Bronchial epithelial cell (primary cell): ENCODE data around the gene KLK11. TPM values are rescaled to one million over a fixed set of nuclear protein-coding genes. Genes with fewer than 3 reads are reported as not detected.
"Not testable (repeated sequence)": the region's sequence is repeated elsewhere in the genome, so short reads cannot be mapped to it uniquely, and the experiment has no call there.

Source experiments
- DNase-seq: peaks from one replicate; pipeline ENCODE4 v3.0.0-alpha.2; 2010; ENCODE audit warnings: low read depth
- FAIRE-seq: peaks from 2 replicates; lab custom pipeline; 2011; peaks lifted over from hg19 to GRCh38; lab: Jason Lieb, UNC
- H3K27me3 ChIP-seq: 2 replicates; pipeline ENCODE4 v1.5.1; 2011; ENCODE audit warnings: low read length; ENCODE audit not compliant: control insufficient read depth, insufficient read depth
- H3K36me3 ChIP-seq: 2 replicates; pipeline ENCODE4 v1.5.1; 2011; ENCODE audit warnings: low read length; ENCODE audit not compliant: control insufficient read depth, insufficient read depth
- H3K4me3 ChIP-seq: 2 replicates; pipeline ENCODE4 v1.5.1; 2011; ENCODE audit warnings: mild to moderate bottlenecking, low read depth, low read length, control low read depth
- total RNA-seq: library from RNA; depleted of rRNA; stranded (reverse); fragments of >200 nt; gene quantifications from 2 replicates; pipeline ENCODE4 v1.2.1, GENCODE V29; 2014
- TF ChIP-seq, protein P1 (sequence below): IDR thresholded peaks from 2 replicates; pipeline ENCODE4 v1.5.1; 2011; ENCODE audit warnings: mild to moderate bottlenecking, moderate library complexity, low read length, control low read depth, inconsistent platforms; ENCODE audit not compliant: insufficient read depth, severe bottlenecking

The KLK11 gene
- total RNA-seq, 1 donor from 2014 or later, result 1.6 TPM

DNA sequence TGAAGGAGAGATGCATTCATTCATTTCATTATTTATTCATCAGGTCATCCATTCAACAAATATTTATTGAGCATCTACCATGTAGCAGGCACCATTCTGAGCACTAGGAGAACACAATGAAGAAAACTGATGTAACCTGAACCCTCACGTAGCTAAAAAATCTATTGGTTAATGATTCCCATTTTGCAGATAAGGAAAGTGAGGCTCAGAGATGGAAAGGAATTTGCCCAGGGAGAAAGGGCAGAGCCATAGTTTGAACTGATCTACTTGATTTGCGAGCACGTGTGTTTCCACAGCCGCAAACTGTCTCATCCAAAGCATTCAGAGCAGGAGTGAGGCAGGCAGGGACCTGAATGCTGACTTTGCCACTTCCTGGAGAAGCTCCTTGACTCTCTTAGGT lies 27.7 kb downstream of the KLK11 start:
- H3K36me3 ChIP-seq, result no peaks in the 10 kb centered on the region
- FAIRE-seq, result no peak
- H3K4me3 ChIP-seq, result no peak overlapping the region
- no peaks in the 10 kb centered on the region for H3K27me3 ChIP-seq
- no peak for DNase-seq
- TF ChIP-seq, protein P1, sequence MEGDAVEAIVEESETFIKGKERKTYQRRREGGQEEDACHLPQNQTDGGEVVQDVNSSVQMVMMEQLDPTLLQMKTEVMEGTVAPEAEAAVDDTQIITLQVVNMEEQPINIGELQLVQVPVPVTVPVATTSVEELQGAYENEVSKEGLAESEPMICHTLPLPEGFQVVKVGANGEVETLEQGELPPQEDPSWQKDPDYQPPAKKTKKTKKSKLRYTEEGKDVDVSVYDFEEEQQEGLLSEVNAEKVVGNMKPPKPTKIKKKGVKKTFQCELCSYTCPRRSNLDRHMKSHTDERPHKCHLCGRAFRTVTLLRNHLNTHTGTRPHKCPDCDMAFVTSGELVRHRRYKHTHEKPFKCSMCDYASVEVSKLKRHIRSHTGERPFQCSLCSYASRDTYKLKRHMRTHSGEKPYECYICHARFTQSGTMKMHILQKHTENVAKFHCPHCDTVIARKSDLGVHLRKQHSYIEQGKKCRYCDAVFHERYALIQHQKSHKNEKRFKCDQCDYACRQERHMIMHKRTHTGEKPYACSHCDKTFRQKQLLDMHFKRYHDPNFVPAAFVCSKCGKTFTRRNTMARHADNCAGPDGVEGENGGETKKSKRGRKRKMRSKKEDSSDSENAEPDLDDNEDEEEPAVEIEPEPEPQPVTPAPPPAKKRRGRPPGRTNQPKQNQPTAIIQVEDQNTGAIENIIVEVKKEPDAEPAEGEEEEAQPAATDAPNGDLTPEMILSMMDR, result no peak

GRCh38 chr19:50998061-50998460 lies 28.4 kb downstream of the KLK11 start:
- H3K4me3 ChIP-seq, result no peak overlapping the region
- FAIRE-seq, result no peak
- DNase-seq, result no peak
- no peaks in the 10 kb centered on the region for H3K27me3 ChIP-seq
- no peaks in the 10 kb centered on the region for H3K36me3 ChIP-seq
- TF ChIP-seq, protein P1, result no peak

DNA sequence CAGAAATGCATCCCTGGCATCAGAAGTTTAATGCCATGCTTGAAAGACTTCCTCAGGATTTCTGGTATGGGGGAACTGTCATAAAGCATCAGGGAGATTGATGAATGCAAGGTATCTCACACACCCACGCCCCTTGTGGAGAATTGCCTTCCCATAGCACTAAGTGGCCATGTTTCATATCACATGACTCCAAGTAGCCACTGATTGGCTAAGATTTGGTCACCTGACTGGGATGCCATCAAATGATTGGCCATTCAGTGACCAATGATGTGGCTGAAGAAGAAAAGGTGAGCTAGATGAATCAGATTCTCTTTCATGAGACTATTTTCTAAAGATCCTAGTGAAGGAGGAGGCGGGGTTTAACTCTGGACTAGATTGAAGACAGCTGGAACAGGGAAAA lies 32.3 kb downstream of the KLK11 start:
- H3K27me3 ChIP-seq, result no peaks in the 10 kb centered on the region
- FAIRE-seq, result no peak
- TF ChIP-seq, protein P1, result no peak
- no peak overlapping the region for H3K4me3 ChIP-seq
- no peaks in the 10 kb centered on the region for H3K36me3 ChIP-seq
- DNase-seq, result no peak

DNA sequence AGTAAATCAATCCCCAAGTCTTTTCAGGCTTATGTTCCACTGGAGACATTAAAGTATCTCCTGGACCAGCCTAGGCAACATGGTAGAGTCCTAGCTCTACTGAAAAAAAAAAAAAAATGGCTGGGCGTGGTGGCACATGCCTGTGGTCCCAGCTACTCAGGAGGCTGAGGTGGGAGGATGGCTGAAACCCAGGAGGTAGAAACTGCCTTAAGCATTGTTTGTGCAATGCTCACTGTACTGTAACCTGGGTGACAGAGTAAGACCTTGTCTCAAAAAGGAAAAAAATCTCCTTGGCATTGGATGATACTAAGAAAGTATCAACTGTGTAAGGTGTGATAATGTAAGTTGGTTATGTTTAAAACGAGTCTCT lies 33.8 kb downstream of the KLK11 start:
- TF ChIP-seq, protein P1, result no peak
- DNase-seq (peak; percentile 61), FAIRE-seq (no peak)
- no peak overlapping the region for H3K4me3 ChIP-seq
- no peaks in the 10 kb centered on the region for H3K36me3 ChIP-seq
- H3K27me3 ChIP-seq, result no peaks in the 10 kb centered on the region

- FAIRE-seq, DNase-seq, H3K36me3 ChIP-seq, H3K4me3 ChIP-seq, H3K27me3 ChIP-seq: not testable (repeated sequence)
Measured at GRCh38 chr19:50984416-50984815, 42.0 kb downstream of the KLK11 start.

- no peak within 1 kb of the TSS for H3K4me3 ChIP-seq
- peaks cover 8% of the 10 kb centered on the region for H3K27me3 ChIP-seq
- no peak for DNase-seq
- no peaks in the 10 kb centered on the region for H3K36me3 ChIP-seq
- FAIRE-seq, result no peak
- TF ChIP-seq, protein P1, result no peak
Measured at GRCh38 chr19:50983625-50984292, 42.7 kb downstream of the KLK11 start, which contains the start of gene KLK7. Gene KLK7 (minus strand): TSS chr19:50983917. CDS start chr19:50982399, 1,518 bp downstream.
